Mucosa of descending colon (tissue), 3 donors: ENCODE measurements around the gene FUT8. TPM values are rescaled to one million over a fixed set of nuclear protein-coding genes. Genes with fewer than 3 reads are reported as not detected.

Experiments
- ATAC-seq: fragments of 200-7000 bp; cut with Tn5 transposase; one replicate; pipeline ENCODE4 v1.9.1; 2020; ENCODE audit warnings: mild to moderate bottlenecking, moderate library complexity
- DNase-seq, 3 donors: peaks; one replicate each; pipeline ENCODE4 v3.0.0-alpha.2; 2020
- H3K36me3 ChIP-seq: fragments of 200-600 bp; one replicate; pipeline ENCODE4 v1.8.0; 2021; ENCODE audit warnings: low read depth, mild to moderate bottlenecking
- H3K4me1 ChIP-seq: fragments of 200-600 bp; one replicate; pipeline ENCODE4 v1.8.0; 2021; ENCODE audit warnings: low read depth, mild to moderate bottlenecking
- H3K4me3 ChIP-seq: fragments of 200-600 bp; one replicate; pipeline ENCODE4 v1.8.0; 2021; ENCODE audit warnings: mild to moderate bottlenecking
- H3K9me3 ChIP-seq: fragments of 200-600 bp; one replicate; pipeline ENCODE4 v1.8.0; 2021; ENCODE audit warnings: mild to moderate bottlenecking
- CTCF ChIP-seq: fragments of 200-600 bp; IDR thresholded peaks from one replicate; pipeline ENCODE4 v1.8.0; 2022; ENCODE audit warnings: antibody characterized with exemption, mild to moderate bottlenecking
- intact Hi-C, 2 donors: fragments of 100-400 bp; cut with DNase I in 1 of 2; cut with micrococcal nuclease in 1 of 2; formaldehyde crosslinking; loops; one replicate each; pipeline versions ENCODE4 v1.11.0 to v1.11.1; 2022; cut with DNase I, micrococcal nuclease
- total RNA-seq, 3 donors: library from RNA; stranded (reverse); fragmentation: NEBNext Ultra II Directional in 2 of 3; extraction: Animal tissue kit (Norgen Biotek cat#: 25700) in 2 of 3; gene quantifications; one replicate each; pipeline versions ENCODE4 v1.2.1 to v1.2.4, GENCODE V29; 2021 to 2023
- donor health status: DM: no; HTN: no; CAD: no; lungs with moderate emphysema.
- donor health status: DM: no; HTN: no; CAD: no.
- donor health status: DM: no; HTN: yes; CAD: no.

FUT8 gene
- total RNA-seq, 3 donors from 2014 or later = 24.7 to 38.1 (median 32.2) TPM

DNA sequence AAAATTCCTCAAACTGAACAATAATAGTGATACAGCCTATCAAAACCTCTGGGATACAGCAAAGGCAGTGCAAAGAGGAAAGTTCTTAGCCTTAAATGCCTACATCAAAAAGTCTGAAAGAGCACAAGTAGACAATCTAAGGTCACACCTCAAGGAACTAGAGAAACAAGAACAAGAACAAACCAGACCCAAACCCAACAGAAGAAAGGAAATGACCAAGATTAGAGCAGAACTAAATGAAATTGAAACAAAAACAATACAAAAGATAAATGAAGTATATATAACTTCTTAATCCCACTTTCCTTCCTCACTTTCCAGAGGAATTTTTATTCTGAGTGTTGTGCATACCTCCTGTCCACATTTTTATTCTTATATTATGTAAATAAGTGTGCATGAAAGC lies 192.0 kb downstream of the FUT8 start:
- DNase-seq = no peak
- no peak for ATAC-seq
- no peaks in the 10 kb centered on the region for H3K36me3 ChIP-seq
- no peak overlapping the region for H3K4me3 ChIP-seq
- no peak for TF ChIP-seq CTCF
- no peaks in the 10 kb centered on the region for H3K4me1 ChIP-seq
- intact Hi-C loops = no loop called here
- no peaks in the 10 kb centered on the region for H3K9me3 ChIP-seq

DNA sequence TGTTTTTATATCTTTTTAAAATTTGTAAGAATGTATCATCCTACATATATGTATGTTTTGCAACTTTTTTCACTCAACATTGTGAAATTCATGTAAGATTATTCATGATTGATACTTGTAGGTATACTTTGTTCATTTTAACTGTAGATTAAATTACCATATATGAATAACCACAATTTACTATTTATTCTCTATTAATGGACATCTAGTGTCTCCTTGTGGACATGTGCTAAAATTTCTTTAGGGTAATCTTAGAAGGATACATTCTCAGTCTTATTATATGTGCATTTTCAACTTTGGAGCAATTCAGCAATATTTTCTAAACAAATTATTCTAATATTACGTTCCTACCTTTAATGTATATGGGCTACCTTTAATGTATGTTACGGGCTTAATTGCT lies 192.4 kb downstream of the FUT8 start:
- Histone ChIP-seq H3K9me3 (no peaks in the 10 kb centered on the region), H3K36me3 (no peaks in the 10 kb centered on the region), H3K4me3 (no peak overlapping the region), H3K4me1 (no peaks in the 10 kb centered on the region)
- no peak for TF ChIP-seq CTCF
- DNase-seq (no peak), ATAC-seq (no peak)
- intact Hi-C loops = no loop called here

- intact Hi-C loops = no loop called here
- Histone ChIP-seq H3K36me3 (no peaks in the 10 kb centered on the region), H3K4me1 (no peaks in the 10 kb centered on the region), H3K9me3 (no peaks in the 10 kb centered on the region), H3K4me3 (no peak overlapping the region)
- DNase-seq (no peak), ATAC-seq (no peak)
- TF ChIP-seq CTCF = no peak
Observed at GRCh38 chr14:65606460-65606859, 193.9 kb downstream of the FUT8 start.

DNA sequence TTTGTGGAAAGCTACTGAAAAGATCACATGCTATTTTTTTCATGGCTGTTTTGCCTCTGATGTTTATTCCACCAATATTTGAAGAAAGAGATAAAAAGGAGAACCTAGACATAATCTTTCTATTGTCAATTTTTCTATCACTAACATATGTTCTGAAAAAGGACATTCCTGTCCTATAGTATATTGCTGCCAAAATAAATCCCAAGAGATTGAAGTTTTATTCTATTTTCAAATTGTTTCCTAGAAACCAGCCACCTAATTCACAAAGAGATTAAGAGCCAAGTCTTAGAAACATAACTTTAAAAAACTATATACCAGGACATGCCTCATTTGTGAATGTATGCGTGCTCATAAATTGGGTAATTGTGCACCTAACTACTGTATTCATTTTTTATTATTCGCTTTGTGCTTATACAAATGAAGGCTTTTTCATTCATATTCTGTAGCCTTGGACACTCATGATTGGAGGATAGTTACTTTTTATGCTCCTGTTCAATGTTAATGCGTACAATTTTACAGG lies 200.7 kb downstream of the FUT8 start:
- Histone ChIP-seq H3K4me3 (no peak overlapping the region), H3K9me3 (no peaks in the 10 kb centered on the region), H3K4me1 (no peaks in the 10 kb centered on the region), H3K36me3 (no peaks in the 10 kb centered on the region)
- no peak for TF ChIP-seq CTCF
- intact Hi-C loops = no loop called here
- ATAC-seq (no peak), DNase-seq (no peak)

DNA sequence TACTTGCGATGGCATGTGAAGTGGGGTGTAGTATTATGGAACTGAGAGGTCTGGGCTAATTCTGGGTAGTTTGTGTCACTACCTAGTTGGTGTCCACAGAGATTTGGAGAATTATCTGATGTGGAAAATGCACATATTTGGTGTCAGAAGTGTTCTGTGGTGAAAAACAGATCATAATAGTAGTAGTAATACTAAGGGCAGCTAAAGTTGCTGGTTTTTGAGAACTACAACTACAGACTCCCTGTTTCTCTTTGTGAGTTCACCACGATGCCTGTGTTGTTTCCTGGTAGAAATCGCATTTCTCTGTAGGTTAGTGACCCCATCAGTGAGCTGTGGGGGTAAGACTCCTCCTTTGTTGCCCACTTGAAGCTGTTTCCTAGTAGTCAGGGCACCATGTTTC lies 206.5 kb downstream of the FUT8 start:
- no peak for TF ChIP-seq CTCF
- Histone ChIP-seq H3K36me3 (no peaks in the 10 kb centered on the region), H3K4me3 (no peak overlapping the region), H3K4me1 (no peaks in the 10 kb centered on the region), H3K9me3 (no peaks in the 10 kb centered on the region)
- ATAC-seq (no peak), DNase-seq (no peak)
- intact Hi-C loops = no loop called here

DNA sequence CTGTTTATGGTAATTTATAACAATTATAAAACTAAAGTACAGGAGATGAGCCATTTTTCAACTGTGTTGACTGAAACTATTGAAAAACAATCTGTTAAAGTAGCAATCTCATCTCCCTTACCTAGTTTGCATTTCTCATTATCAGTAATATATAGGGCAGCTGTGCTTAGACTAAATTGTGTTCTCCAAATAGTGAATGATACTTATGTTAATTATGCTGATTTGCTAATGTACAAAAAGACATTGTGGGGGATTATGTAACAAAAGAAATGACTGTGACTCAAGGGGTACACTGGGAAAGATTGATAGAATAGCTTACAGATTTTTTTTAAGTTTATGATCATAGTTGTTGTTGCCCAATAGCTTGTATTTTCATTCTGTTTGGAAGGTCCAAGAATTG lies 207.7 kb downstream of the FUT8 start:
- ATAC-seq (no peak), DNase-seq (no peak)
- no peaks in the 10 kb centered on the region for H3K9me3 ChIP-seq
- TF ChIP-seq CTCF = no peak
- no peaks in the 10 kb centered on the region for H3K36me3 ChIP-seq
- intact Hi-C loops = no loop called here
- H3K4me3 ChIP-seq = no peak overlapping the region
- no peaks in the 10 kb centered on the region for H3K4me1 ChIP-seq
